Activated B cell treated with CpG ODN at 0.5 μM for 24 hours (primary cell): ENCODE data around the gene INF2. TPM values are rescaled to one million over a fixed set of nuclear protein-coding genes. Genes with fewer than 3 reads are reported as not detected.
A peak's percentile ranks its signal among the peaks of the same experiment; 100 is the strongest.

Source experiments
- ATAC-seq: fragments of 200-7000 bp; cut with Tn5 transposase; one replicate; pipeline ENCODE4 v1.10.0; 2021; ENCODE audit warnings: low read depth, mild to moderate bottlenecking, moderate library complexity
- CTCF ChIA-PET: fragments of 350-600 bp; sonication (Branson Sonifier 250); formaldehyde crosslinking; loops from one replicate; lab custom pipeline; 2021; ENCODE audit warnings: antibody characterized with exemption; lab: Charles Lee
- POLR2A ChIA-PET: fragments of 350-600 bp; sonication (Branson Sonifier 250); formaldehyde crosslinking; loops from one replicate; lab custom pipeline; 2021; ENCODE audit warnings: antibody characterized with exemption; lab: Charles Lee
- DNase-seq: peaks from one replicate; pipeline ENCODE4 v3.0.0; 2022
- H3K27ac Mint-ChIP-seq: one replicate; pipeline ENCODE4 v1.8.0; 2020; ENCODE audit warnings: mixed read lengths
- H3K27me3 Mint-ChIP-seq: one replicate; pipeline ENCODE4 v1.8.0; 2021; ENCODE audit warnings: mixed read lengths
- H3K36me3 Mint-ChIP-seq: one replicate; pipeline ENCODE4 v1.8.0; 2021; ENCODE audit warnings: low read depth, mixed read lengths
- H3K4me1 Mint-ChIP-seq: one replicate; pipeline ENCODE4 v1.8.0; 2021; ENCODE audit warnings: mixed read lengths
- H3K4me3 Mint-ChIP-seq: one replicate; pipeline ENCODE4 v1.8.0; 2020; ENCODE audit warnings: mild to moderate bottlenecking, mixed read lengths
- H3K9me3 Mint-ChIP-seq: one replicate; pipeline ENCODE4 v1.8.0; 2020; ENCODE audit warnings: mixed read lengths
- intact Hi-C: fragments of 100-400 bp; cut with micrococcal nuclease; formaldehyde crosslinking; loops from one replicate; pipeline ENCODE4 v1.15.1; 2024
- total RNA-seq: library from RNA; stranded (reverse); gene quantifications from 2 replicates; pipeline ENCODE4 v1.2.3, GENCODE V29; 2022
- TF ChIP-seq, protein P1 (sequence below): fragments of 200-600 bp; IDR thresholded peaks from one replicate; pipeline ENCODE4 v1.8.0; 2022; ENCODE audit warnings: antibody characterized with exemption, mild to moderate bottlenecking

Gene INF2
- total RNA-seq, 1 donor from 2014 or later: 47.2 TPM

DNA sequence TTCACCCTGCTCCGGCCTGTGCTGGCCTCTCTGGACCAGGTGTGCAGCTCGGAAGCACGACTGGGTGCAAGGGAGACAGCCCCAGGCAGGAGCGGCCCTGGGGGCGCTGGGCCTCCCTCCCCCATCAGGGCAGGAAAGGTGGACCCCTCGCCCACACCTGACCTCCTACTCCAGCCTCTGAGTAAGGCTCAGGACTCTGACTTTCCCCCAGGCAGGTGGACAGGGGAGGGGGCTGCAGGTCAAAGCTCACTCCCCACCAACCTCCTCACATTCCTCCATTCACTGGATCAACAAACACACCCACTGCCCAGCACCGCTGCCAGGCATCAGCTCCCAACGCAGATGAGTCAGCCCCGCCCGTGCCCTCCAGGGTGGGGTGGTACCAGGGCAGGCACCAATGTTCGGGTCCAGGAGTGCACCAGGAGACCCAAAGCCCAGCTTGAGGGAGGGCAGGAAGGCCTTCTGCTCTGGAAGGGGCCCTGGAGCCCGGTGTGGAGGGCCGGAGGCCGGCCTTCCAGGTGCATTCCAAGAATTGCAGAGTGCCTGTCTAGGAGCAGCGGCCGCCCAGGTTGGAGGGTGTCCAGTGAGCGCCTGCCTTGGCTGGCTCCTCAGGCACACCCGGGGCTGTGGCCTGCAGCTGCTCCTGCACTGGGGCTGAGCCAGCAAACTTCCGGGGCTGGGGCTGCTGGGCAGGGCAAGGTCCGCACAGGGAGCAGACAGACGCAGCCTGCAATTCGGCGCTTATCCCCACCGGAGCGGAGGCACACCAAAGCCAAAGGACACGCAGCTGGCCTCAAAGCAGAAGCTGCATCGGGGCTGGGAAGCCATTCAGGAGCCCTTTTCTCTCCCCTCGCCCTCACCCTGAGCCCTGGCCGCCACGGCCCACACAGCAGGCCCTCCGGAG, 1.6 kb upstream of the INF2 start:
- Mint-ChIP-seq H3K27ac (peak overlapping the region; percentile 37), H3K27me3 (no peaks in the 10 kb centered on the region), H3K4me3 (peak overlapping the region; percentile 57), H3K36me3 (no peaks in the 10 kb centered on the region), H3K4me1 (peaks cover 62% of the 10 kb centered on the region), H3K9me3 (no peaks in the 10 kb centered on the region)
- DNase-seq (no peak), ATAC-seq (no peak)
- TF ChIP-seq, protein P1, sequence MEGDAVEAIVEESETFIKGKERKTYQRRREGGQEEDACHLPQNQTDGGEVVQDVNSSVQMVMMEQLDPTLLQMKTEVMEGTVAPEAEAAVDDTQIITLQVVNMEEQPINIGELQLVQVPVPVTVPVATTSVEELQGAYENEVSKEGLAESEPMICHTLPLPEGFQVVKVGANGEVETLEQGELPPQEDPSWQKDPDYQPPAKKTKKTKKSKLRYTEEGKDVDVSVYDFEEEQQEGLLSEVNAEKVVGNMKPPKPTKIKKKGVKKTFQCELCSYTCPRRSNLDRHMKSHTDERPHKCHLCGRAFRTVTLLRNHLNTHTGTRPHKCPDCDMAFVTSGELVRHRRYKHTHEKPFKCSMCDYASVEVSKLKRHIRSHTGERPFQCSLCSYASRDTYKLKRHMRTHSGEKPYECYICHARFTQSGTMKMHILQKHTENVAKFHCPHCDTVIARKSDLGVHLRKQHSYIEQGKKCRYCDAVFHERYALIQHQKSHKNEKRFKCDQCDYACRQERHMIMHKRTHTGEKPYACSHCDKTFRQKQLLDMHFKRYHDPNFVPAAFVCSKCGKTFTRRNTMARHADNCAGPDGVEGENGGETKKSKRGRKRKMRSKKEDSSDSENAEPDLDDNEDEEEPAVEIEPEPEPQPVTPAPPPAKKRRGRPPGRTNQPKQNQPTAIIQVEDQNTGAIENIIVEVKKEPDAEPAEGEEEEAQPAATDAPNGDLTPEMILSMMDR: no peak
- intact Hi-C loops: loop anchor here (2.0 to 10.0 kb wide), 2 partner anchors 65 to 237 kb away; partner anchors contain the start of genes PLD4 and SIVA1
- ChIA-PET CTCF (no interaction called here), POLR2A (interaction anchor here (0.6 to 1.6 kb wide), 7 partner anchors 10 to 30 kb away, joined by 3 to 9 read pairs (median 3); no protein-coding TSS in a partner anchor)

DNA sequence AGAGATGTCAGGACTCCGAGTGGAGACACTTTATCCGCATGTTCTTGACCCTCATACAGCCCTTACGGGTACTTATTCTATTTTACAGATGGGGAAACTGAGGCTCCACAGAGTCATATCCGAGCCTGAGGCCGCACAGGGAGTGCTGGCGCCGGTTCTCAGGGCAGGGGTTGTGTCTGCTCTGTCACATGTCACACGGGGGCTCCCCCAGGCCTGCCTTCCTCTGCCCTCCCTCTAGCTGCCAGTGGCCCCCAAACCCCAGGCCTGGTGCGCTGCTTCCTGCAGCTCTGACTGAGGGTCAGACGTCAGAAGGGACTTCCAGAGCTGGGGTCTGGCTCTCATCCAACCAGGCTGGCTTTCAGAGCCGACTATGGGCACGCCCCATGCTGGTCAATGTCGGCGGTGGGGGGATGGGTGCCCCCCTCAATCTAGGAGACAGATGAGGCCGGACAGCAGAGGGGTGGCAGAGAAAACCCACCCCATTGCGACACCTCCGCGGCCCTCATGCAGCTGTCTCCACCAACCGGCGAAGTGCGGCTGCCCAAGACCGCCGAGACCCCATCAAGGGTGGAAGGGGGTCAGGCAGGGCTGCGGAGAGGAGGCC, 811 bp upstream of the INF2 start:
- CTCF ChIA-PET: no interaction called here
- intact Hi-C loops: loop anchor here (1.0 to 10.0 kb wide), 4 partner anchors 20 to 236 kb away; partner anchors contain the start of genes PLD4 and SIVA1
- TF ChIP-seq, protein P1: no peak
- DNase-seq (no peak), ATAC-seq (no peak)
- H3K9me3 Mint-ChIP-seq: no peaks in the 10 kb centered on the region
- H3K27me3 Mint-ChIP-seq: no peaks in the 10 kb centered on the region
- POLR2A ChIA-PET: interaction anchor here (0.6 to 1.8 kb wide), 6 partner anchors 11 to 31 kb away, joined by 3 to 6 read pairs (median 4); no protein-coding TSS in a partner anchor
- H3K27ac Mint-ChIP-seq: no peak overlapping the region
- peak overlapping the region; percentile 72 for H3K4me3 Mint-ChIP-seq
- no peaks in the 10 kb centered on the region for H3K36me3 Mint-ChIP-seq
- peaks cover 66% of the 10 kb centered on the region for H3K4me1 Mint-ChIP-seq

DNA sequence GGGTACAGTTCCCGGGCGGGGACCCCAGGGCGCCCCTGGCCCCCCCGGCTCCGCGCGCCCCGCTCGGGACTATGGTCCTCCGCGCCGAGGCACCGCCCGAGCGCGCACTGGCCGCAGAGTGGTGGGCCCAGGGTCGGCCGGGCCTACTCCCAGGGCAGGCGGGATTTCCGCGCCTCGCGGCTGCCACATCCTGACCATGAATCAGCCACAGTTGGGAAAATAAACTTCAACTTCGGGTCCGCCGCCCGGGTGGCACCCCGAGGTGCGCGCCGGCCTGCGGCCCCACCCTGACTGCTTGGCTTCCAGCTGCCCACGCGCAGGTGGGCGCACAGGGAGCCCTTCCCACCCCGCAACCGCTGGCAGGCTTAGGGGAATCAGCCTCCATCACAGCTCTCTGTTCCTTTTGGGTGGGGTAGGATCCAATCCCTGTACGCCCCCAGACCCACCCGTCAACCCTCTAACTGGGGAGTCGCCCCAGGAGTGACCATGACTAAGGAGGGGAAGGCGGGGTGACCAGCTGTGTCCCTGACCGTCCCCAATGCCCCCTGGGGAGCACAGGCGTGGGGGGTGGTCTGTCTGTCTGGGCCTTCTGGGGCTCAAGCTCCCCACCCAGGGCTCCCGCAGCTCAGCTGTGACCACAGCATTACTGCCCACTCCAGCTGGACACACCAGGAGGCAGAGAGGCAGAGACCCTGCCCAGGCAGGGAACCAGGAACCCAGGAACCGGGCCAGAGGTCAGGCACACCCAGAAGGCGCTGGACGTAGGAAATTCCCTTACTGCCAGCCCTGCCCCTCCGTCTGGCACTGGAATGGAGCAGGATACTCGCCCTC, 678 bp downstream of the INF2 start:
- no peaks in the 10 kb centered on the region for H3K9me3 Mint-ChIP-seq
- H3K4me1 Mint-ChIP-seq: peaks cover 68% of the 10 kb centered on the region
- H3K4me3 Mint-ChIP-seq: peak overlapping the region; percentile 72
- H3K27ac Mint-ChIP-seq: no peak overlapping the region
- intact Hi-C loops: loop anchor here (1.0 to 10.0 kb wide), 4 partner anchors 18 to 235 kb away; partner anchors contain the start of genes PLD4 and SIVA1
- no peaks in the 10 kb centered on the region for H3K36me3 Mint-ChIP-seq
- DNase-seq (no peak), ATAC-seq (peak; percentile 32)
- ChIA-PET CTCF (no interaction called here), POLR2A (interaction anchor here (1.1 to 1.8 kb wide), 5 partner anchors 10 to 63 kb away, joined by 4 to 7 read pairs (median 4); partner anchors contain the start of gene SIVA1)
- TF ChIP-seq, protein P1: no peak
- no peaks in the 10 kb centered on the region for H3K27me3 Mint-ChIP-seq

DNA sequence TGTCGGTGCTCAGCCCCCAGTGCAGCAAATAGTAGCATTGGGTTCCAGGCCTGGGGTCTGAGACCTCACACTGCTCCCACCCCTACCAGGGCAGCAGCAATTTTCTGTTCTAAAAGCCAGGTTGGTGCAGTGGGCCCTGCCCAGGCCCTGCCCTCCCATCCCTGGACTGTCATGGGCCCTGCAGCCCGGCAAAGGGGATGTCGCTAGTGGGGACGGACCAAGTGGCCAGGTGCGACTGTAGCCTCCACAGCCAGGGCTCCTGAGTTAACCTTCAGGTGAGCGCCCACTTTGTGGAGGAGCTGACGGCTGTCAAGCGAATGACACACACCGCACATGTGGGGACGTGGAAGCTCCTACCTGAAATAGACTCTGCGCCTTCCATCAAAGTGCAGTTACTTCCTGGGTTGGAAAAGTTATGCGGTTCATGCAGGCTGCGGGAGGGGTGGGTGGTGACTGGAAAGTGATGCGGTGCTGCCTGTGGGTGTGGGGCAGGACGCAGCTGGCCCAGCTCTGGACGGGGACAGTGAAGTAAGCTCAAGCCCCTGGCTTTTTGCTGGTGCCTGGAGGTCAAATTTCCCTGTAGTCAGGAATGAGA, 1.5 kb downstream of the INF2 start:
- TF ChIP-seq, protein P1: no peak
- DNase-seq (no peak), ATAC-seq (no peak)
- Mint-ChIP-seq H3K27ac (no peak overlapping the region), H3K4me3 (peak overlapping the region; percentile 72), H3K36me3 (peaks cover 2% of the 10 kb centered on the region), H3K4me1 (peaks cover 70% of the 10 kb centered on the region), H3K27me3 (no peaks in the 10 kb centered on the region), H3K9me3 (no peaks in the 10 kb centered on the region)
- intact Hi-C loops: no loop called here
- ChIA-PET POLR2A (interaction anchor here (1.2 to 1.5 kb wide), 4 partner anchors 10 to 35 kb away, joined by 4 to 7 read pairs (median 5); no protein-coding TSS in a partner anchor), CTCF (no interaction called here)
